NB4 (cell line): Measurements from ENCODE around the gene PPP1R1C.

Experiments
- DNase-seq: peaks from one replicate; pipeline ENCODE4 v3.0.0; 2010; ENCODE audit warnings: low read depth
- H3K4me3 ChIP-seq: one replicate; pipeline ENCODE4 v1.5.1; 2011; ENCODE audit warnings: mild to moderate bottlenecking, low read depth, low read length, moderate library complexity
- MAX ChIP-seq: IDR thresholded peaks from 2 replicates; pipeline ENCODE4 v1.6.1; 2011; ENCODE audit warnings: low read depth, low read length
- MYC ChIP-seq: IDR thresholded peaks from 2 replicates; pipeline ENCODE4 v1.6.1; 2011; ENCODE audit warnings: low read depth, low read length
- POLR2A ChIP-seq: IDR thresholded peaks from 2 replicates; pipeline ENCODE4 v1.6.1; 2011; ENCODE audit warnings: mild to moderate bottlenecking; ENCODE audit not compliant: insufficient read length; ENCODE audit errors: extremely low read depth
- TF ChIP-seq, protein P1 (sequence below): IDR thresholded peaks from one replicate; pipeline ENCODE4 v1.5.1; 2012; ENCODE audit warnings: low read depth, low read length

PPP1R1C gene

DNA sequence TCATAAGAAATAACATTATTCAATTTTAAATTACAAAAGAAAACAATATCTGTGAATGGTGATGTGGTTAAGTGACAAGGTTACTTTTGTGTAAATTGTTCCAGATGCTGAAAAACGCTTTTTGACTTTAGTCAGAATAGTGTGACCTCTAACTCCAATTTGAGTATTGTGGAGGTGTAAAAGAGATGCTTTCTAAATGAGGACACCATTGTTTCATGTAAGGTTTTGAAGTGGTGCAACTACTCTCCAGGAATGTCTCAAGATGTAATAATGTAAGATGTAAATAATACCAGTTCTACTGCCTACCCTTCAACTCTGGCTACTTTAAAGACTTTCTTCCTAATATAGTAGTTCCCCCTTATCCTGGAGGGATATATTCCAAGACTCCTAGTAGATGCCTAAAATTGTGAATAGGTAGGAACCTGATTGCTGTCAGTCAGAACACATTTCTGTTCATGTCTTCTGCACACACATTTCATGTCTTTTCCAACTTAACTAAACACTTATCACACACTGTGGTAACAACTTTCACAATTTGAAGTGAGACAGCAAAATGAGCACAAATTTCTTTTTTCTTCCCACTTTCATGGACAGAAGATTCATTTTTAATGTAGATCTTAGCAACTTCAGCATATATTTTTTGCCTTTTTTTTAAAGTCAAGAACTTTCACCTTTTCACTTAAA, 39.1 kb upstream of the PPP1R1C start:
- TF ChIP-seq, protein P1, sequence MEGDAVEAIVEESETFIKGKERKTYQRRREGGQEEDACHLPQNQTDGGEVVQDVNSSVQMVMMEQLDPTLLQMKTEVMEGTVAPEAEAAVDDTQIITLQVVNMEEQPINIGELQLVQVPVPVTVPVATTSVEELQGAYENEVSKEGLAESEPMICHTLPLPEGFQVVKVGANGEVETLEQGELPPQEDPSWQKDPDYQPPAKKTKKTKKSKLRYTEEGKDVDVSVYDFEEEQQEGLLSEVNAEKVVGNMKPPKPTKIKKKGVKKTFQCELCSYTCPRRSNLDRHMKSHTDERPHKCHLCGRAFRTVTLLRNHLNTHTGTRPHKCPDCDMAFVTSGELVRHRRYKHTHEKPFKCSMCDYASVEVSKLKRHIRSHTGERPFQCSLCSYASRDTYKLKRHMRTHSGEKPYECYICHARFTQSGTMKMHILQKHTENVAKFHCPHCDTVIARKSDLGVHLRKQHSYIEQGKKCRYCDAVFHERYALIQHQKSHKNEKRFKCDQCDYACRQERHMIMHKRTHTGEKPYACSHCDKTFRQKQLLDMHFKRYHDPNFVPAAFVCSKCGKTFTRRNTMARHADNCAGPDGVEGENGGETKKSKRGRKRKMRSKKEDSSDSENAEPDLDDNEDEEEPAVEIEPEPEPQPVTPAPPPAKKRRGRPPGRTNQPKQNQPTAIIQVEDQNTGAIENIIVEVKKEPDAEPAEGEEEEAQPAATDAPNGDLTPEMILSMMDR: no peak
- TF ChIP-seq MAX: no peak
- no peak for TF ChIP-seq POLR2A
- TF ChIP-seq MYC: no peak

GRCh38 chr2:181947273-181947672, 38.4 kb upstream of the PPP1R1C start:
- TF ChIP-seq, protein P1: no peak
- no peak for TF ChIP-seq POLR2A
- no peak for TF ChIP-seq MYC
- TF ChIP-seq MAX: no peak
- DNase-seq: no peak
- no peak overlapping the region for H3K4me3 ChIP-seq

More for the DNA sequence above, 39.1 kb upstream of the PPP1R1C start:
- no peak for DNase-seq
- H3K4me3 ChIP-seq: no peak overlapping the region

GRCh38 chr2:181948227-181948626, 37.4 kb upstream of the PPP1R1C start:
- H3K4me3 ChIP-seq: no peak overlapping the region
- TF ChIP-seq, protein P1: no peak
- no peak for TF ChIP-seq MYC
- TF ChIP-seq POLR2A: no peak
- TF ChIP-seq MAX: no peak
- no peak for DNase-seq

DNA sequence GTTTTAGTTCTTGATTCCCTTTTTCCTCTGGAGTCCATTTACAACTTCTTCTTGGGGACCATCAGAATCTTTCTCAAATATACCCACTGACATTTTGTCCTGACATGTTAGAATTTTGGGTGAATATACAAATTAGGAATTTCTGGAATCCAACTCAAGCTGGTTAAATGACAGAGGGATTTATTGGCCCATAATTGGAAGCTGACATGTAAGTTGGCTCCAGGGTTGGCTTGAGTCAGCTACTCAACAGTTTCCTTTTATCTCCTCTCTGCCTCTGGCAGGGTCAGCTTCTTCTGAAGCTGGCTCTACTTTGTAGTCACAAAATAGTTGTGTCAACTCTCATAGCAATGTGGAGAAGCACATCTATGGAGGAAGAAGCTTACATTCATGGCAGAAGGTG, 36.6 kb upstream of the PPP1R1C start:
- no peak overlapping the region for H3K4me3 ChIP-seq
- no peak for DNase-seq
- TF ChIP-seq, protein P1: no peak
- TF ChIP-seq MAX: no peak
- TF ChIP-seq MYC: no peak
- no peak for TF ChIP-seq POLR2A

DNA sequence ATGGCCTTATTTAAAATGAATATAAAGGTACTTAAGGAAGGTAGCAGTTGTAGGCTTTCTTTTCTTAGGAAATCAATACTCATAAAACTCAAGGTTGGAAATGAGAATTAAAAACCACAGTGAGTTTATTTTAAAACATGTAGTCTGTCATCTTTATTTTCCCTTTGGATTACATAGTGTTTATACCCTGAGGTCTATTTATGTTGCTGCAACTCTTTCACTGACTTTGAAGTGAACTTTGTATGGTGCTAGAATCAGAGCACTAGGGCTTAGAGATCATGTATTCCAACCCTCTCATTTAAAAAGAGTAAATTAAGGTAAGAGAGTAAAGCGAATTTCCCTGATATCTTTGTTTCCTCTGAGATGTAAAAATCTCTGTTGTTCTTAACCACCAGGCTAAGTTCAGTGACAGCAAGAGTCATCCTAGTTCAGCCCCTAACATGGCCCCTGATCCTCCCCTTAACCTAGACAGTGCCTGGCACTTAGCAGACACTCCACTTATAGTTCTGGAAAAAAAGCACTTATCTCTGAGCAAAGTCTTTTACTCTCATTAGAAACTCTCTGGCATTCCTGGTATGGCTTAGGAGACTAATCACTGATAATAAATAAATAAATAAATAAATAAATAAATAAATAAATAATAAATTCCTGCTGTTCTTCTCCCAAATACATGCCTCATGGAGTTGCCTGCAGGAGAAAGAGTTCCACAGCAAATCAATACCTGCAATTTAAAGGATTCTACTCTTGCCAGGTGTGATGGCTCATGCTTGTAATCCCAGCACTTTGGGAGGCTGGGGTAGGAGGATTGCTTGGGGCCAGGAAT, 33.0 kb upstream of the PPP1R1C start:
- no peak overlapping the region for H3K4me3 ChIP-seq
- no peak for DNase-seq
- TF ChIP-seq MAX: no peak
- TF ChIP-seq, protein P1: no peak
- no peak for TF ChIP-seq MYC
- TF ChIP-seq POLR2A: no peak
